HepG2 (cell line): Measurements from ENCODE around the gene RNF208. TPM values are rescaled to one million over a fixed set of nuclear protein-coding genes. Genes with fewer than 3 reads are reported as not detected.

ENCODE experiments used
- MYPOP ChIP-seq: sonication (generic); formaldehyde crosslinking; IDR thresholded peaks from 2 replicates; pipeline ENCODE4 v1.8.1; 2023; ENCODE audit warnings: mild to moderate bottlenecking, moderate library complexity, missing genetic modification reagents
- NFAT5 ChIP-seq: sonication (generic); formaldehyde crosslinking; IDR thresholded peaks from 2 replicates; pipeline ENCODE4 v1.4.0; 2020; ENCODE audit warnings: missing genetic modification reagents
- TBX2 ChIP-seq: sonication (generic); formaldehyde crosslinking; IDR thresholded peaks from 2 replicates; pipeline ENCODE4 v1.5.0; 2020; ENCODE audit warnings: missing genetic modification reagents, mild to moderate bottlenecking, borderline replicate concordance
- TFDP2 ChIP-seq: sonication (generic); formaldehyde crosslinking; IDR thresholded peaks from 2 replicates; pipeline ENCODE4 v1.4.0; 2020; ENCODE audit warnings: missing genetic modification reagents
- TSC22D2 ChIP-seq: sonication (generic); formaldehyde crosslinking; IDR thresholded peaks from 2 replicates; pipeline ENCODE4 v1.5.1; 2020; ENCODE audit warnings: missing genetic modification reagents, mild to moderate bottlenecking, borderline replicate concordance
- ZNF281 ChIP-seq: sonication (generic); formaldehyde crosslinking; IDR thresholded peaks from 2 replicates; pipeline ENCODE4 v1.4.0; 2020; ENCODE audit warnings: missing genetic modification reagents, borderline replicate concordance
- polyA plus RNA-seq, 8 experiments: library from polyadenylated mRNA; depleted of rRNA in 3 of 8; stranded (reverse) in 7 of 8; unstranded in 1 of 8; fragments of >200 nt; fragmentation: Illumina TruSeq in 4 of 8; extraction: Trizol in 4 of 8; gene quantifications; 2 replicates each; pipeline versions ENCODE4 v1.2.1 to v1.2.3, GENCODE V29; 2011 to 2016; ENCODE audit warnings: low read depth in 4 of 8, missing spikeins in 1 of 8, mixed read lengths in 1 of 8; ENCODE audit not compliant: insufficient read depth in 1 of 8
- total RNA-seq, 5 experiments: library from RNA; depleted of rRNA; stranded (reverse); fragments of >200 nt; fragmentation: Illumina TruSeq; extraction: Trizol; gene quantifications; 2 replicates each; pipeline ENCODE4 v1.2.3, GENCODE V29; 2016; ENCODE audit warnings: low read depth in 1 of 5

Gene RNF208
- total and polyA plus RNA-seq, 2 of the 13 experiments (the other 11 are each of a cell fraction or from before 2014, with no cell fraction given), result 1.6 to 2.1 TPM

- TF ChIP-seq ZNF281 (no peak), NFAT5 (no peak), TSC22D2 (CRISPR knock-in tag) (no peak), TBX2 (CRISPR knock-in tag) (no peak), MYPOP (CRISPR knock-in tag) (no peak), TFDP2 (CRISPR knock-in tag) (no peak)
Observed at GRCh38 chr9:137215196-137215986, 6.6 kb downstream of the RNF208 start (continued).
